Stimulated activated CD4-positive, alpha-beta T cell treated with anti-CD3 and anti-CD28 coated beads, Interleukin-4, amount 100 ng/mL, for 24 hours (primary cell): ENCODE results near the gene PHKB.
A peak's percentile ranks its signal among the peaks of the same experiment; 100 is the strongest.
"Not testable (repeated sequence)": the region's sequence is repeated elsewhere in the genome, so short reads cannot be mapped to it uniquely, and the experiment has no call there.

Experiments
- DNase-seq: peaks from one replicate; pipeline ENCODE4 v3.0.0-alpha.2; 2020

Gene PHKB

GRCh38 chr16:47511882-47512281, 50.8 kb downstream of the PHKB start:
- no peak for DNase-seq

- DNase-seq, result no peak
Observed at GRCh38 chr16:47519037-47519436, 57.9 kb downstream of the PHKB start.

GRCh38 chr16:47519546-47519945, 58.4 kb downstream of the PHKB start:
- no peak for DNase-seq

DNA sequence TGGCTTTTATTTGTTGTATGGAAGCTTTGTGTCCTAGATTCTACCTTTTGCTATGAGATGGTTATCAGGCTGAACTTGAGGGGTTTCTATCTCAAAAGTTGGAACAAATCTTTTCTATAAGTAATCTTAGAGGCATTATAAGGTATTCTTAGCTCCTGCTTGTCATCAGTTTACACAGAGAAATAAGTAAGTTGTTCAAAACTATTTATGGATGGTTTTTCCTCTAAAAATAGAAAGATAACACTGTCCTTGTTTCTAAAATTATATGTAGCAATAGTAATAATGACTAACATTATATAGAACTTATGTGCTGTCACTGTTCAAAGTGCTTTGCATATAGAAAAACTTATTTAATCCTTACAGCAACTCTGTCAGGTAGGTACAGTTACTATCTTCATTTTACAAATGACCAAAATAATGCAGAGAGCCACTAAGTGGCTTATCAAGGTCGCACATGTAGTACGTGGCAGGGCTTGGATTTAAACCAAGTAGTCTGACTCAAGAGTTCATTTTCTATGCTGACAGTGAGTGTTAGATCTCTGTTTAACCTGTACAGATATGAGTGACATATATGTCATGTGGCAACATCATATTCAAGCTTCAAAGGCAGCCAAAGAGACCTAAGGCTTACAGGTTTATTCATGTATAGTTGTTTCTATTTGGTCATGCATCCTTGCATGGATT, 59.0 kb downstream of the PHKB start:
- DNase-seq, result no peak

DNA sequence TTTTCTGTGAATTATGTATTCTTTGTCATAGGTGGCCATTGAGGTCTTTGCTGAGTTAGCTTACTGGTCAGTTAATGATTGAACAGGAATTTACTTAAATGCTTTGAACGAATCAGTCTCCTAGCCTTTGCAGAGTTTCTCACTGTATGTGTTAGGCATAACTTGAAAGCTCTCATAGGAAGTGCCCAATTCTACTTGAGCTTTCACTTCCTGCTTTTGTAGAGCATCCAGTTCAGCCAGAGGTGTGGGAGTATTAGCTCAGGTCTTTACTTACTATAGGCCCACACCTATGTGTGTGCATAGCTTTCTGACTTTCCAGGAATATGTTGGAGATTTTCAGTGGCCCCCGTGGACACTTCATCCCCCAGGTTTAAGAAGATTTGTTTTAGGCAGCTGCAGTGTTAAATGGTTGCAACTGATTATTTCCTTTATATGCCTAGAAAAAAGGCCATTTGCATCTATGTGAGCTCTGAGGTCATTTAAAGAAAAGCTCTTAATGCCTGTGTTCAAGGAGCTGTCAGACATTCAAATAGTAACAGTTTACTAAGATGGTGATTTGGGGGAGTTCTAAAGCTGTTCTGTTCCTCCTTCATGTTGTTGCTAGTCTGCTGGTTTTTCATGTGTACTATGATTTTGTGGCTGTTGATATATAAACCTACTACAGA, 62.3 kb downstream of the PHKB start:
- DNase-seq, result no peak

GRCh38 chr16:47524007-47524405, 62.9 kb downstream of the PHKB start:
- DNase-seq, result no peak

GRCh38 chr16:47528431-47528830, 67.3 kb downstream of the PHKB start:
- no peak for DNase-seq

GRCh38 chr16:47533744-47534292, 72.7 kb downstream of the PHKB start:
- DNase-seq, result no peak

DNA sequence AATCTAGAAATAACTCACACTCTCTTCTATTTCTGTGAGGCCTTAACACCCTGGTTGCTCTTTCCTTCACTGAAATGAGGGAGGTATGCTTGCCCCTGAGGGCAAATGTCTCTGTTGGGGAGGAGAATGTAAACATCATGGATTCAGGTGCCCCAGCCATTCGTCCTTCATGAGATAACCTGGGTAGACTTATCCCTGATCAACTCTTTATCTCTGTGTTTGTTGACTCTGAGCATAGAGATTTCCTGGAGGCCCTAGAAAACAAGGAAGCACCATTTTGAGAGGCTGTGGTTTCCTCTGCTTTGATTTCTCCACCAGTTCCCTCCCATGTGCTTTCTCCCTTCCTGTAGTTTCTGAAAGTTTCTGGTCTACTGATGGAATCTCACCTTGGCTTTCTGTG, 77.3 kb downstream of the PHKB start:
- no peak for DNase-seq

- not testable (repeated sequence) for DNase-seq
Observed at GRCh38 chr16:47539707-47540670, 78.9 kb downstream of the PHKB start.

DNA sequence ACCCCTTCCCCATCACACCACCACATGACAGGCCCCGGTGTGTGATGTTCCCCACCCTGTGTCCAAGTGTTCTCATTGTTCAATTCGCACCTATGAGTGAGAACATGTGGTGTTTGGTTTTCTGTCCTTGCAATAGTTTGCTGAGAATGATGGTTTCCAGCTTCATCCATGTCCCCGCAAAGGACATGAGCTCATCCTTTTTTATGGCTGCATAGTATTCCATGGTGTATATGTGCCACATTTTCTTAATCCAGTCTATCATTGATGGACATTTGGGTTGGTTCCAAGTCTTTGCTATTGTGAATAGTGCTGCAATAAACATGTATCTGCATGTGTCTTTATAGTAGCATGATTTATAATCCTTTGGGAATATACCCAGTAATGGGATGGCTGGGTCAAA, 80.0 kb downstream of the PHKB start:
- not testable (repeated sequence) for DNase-seq

- not testable (repeated sequence) for DNase-seq
Observed at GRCh38 chr16:47544255-47544654, 83.1 kb downstream of the PHKB start.

DNA sequence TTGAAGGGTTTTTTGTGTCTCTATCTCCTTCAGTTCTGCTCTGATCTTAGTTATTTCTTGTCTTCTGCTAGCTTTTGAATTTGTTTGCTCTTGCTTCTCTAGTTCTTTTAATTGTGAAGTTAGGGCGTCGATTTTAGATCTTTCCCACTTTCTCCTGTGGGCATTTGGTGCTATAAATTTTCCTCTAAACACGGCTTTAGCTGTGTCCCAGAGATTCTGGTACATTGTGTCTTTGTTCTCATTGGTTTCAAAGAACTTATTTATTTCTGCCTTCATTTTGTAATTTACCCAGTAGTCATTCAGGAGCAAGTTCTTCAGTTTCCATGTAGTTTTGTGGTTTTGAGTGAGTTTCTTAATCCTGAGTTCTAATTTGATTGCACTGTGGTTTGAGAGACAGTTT, 90.1 kb downstream of the PHKB start:
- not testable (repeated sequence) for DNase-seq

DNA sequence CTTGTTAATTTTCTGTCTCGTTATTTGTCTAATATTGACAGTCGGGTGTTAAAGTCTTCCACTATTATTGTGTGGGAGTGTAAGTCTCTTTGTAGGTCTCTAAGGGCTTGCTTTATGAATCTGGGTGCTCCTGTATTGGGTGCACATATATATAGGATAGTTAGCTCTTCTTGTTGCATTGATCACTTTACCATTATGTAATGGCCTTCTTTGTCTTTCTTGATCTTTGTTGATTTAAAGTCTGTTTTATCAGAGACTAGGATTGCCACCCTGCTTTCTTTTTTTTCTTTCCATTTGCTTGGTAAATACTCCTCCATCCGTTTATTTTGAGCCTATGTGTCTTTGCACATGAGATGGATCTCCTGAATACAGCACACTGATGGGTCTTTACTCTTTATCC, 90.6 kb downstream of the PHKB start:
- DNase-seq, result not testable (repeated sequence)

DNA sequence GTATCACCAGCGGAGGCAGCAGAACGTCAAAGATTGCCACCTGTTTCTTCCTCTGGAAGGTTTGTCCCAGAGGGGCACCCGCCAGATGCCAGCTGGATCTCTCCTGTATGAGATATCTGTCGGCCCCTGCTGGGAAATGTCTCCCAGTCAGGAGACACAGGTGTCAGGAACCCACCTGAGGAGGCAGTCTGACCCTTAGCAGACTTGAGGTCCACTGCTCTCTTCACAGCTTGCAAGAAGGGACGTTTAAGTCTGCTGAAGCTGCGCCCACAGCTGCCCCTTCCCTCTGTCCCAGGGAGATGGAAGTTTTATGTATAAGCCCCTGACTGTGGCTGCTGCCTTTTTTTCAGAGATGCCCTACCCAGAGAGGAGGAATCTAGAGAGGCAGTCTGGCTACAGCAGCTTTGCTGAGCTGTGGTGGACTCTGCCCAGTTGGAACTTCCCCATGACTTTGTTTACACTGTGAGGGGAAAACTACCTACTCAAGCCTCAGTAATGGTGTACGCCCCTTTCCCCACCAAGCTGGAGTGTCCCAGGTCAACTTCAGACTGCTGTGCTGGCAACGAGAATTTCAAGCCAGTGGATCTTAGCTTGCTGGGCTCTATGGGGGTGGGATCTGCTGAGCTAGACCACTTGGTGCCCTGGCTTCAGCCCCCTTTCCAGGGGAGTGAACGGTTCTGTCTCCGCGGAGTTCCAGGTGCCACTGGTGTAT, 92.9 kb downstream of the PHKB start:
- DNase-seq, result no peak

- not testable (repeated sequence) for DNase-seq
Observed at GRCh38 chr16:47554587-47554986, 93.5 kb downstream of the PHKB start.

DNA sequence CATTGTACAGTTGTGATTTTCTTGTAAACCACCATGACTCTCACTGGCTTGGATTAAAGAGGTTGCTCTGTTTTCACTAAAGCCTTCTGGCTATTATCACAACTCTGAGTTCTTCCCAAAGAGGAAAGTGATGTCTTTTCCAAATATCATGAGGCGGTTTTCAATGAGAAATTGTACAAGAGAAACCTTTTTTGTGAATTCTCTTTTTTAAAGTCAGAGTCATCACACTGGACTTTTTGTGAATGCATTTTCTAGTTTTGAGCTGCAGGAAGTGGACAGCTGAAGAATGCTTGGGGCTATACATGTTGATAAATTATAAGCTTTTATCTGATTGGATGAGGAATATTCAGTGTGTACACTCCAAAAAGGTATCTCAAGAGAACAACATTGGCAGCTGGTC, 100.2 kb downstream of the PHKB start:
- DNase-seq, result no peak

DNA sequence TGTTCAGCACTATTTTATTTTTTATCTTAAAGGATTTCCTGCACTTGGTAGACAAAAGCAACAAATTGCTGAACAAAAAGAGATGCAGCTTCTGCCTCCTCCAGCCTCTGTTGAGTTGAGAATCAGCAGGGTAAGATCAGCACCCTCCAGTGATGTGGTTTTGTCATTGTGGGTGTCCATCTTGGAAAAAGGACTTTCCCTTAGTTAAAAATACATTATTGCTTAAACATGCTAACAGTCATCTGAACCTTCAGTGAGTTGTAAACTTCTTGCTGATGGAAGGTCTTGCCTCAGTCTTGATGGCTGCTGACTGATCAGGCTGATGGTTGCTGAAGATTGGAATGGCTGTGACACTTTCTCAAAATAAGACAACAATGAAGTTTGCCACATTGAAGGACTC, 101.2 kb downstream of the PHKB start:
- no peak for DNase-seq

- DNase-seq, result peak; percentile 14
Observed at GRCh38 chr16:47565454-47565853, 104.3 kb downstream of the PHKB start.

- no peak for DNase-seq
Observed at GRCh38 chr16:47567321-47567720, 106.2 kb downstream of the PHKB start.

DNA sequence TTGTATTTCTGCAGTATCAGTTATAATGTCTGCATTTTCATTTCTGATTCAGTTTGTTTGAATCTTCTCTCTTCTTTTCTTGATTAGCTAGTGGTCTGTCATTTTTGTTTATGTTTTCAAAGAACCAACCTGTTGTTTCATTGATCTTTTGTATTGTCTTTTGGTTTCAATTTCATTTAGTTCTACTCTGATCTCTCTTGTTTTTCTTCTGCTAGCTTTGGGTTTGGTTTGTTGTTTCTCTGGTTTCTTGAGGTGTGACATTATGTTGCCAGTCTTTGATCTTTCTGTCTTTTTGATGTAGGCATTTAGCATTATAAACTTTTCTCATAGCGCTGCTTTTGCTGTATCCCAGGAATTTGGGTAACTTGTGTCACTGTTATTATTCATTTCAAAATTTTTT, 107.2 kb downstream of the PHKB start:
- no peak for DNase-seq

DNA sequence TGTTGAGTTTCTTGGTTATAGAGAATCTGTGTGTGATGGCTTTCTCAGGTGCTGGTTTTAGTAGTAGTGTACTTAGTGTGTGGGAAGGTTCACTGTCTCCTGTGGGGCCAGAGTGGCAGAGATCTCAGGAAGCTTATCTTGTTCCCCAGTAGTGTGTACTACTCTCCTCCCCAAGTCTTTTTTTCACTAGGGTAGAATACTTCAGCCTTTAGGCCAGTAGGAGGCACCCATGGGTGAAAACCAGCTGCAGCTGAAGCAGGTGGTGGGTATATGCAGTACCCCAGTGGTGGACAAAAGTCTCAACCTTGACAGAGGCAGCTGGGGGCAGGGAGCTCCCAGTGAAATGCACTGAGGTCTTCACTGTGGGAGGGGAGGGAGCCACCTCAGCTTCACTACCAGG, 109.9 kb downstream of the PHKB start:
- DNase-seq, result no peak

GRCh38 chr16:47571711-47572110, 110.6 kb downstream of the PHKB start:
- DNase-seq, result no peak
